Rectal smooth muscle tissue (tissue), 1 donor: Measurements from ENCODE around the gene DMD.

Experiments
- H3K27ac ChIP-seq: one replicate; pipeline ENCODE4 v1.7.0; 2013; ENCODE audit warnings: low read depth, low read length, inconsistent platforms
- H3K27me3 ChIP-seq: one replicate; pipeline ENCODE4 v1.7.0; 2013; ENCODE audit warnings: low read length; ENCODE audit not compliant: control insufficient read depth, insufficient read depth
- H3K36me3 ChIP-seq: one replicate; pipeline ENCODE4 v1.7.0; 2013; ENCODE audit warnings: low read length; ENCODE audit not compliant: control insufficient read depth, insufficient read depth
- H3K4me1 ChIP-seq: one replicate; pipeline ENCODE4 v1.7.0; 2013; ENCODE audit warnings: low read length; ENCODE audit not compliant: control insufficient read depth, insufficient read depth
- H3K4me3 ChIP-seq: one replicate; pipeline ENCODE4 v1.7.0; 2013; ENCODE audit warnings: low read length
- H3K9ac ChIP-seq: one replicate; pipeline ENCODE4 v1.7.0; 2013; ENCODE audit warnings: low read length

The DMD gene

GRCh38 chrX:31114858-31115257 is 2096.5 kb downstream of the DMD start:
- no peak overlapping the region for H3K4me3 ChIP-seq
- no peaks in the 10 kb centered on the region for H3K27me3 ChIP-seq
- no peaks in the 10 kb centered on the region for H3K36me3 ChIP-seq
- H3K27ac ChIP-seq: no peak overlapping the region
- no peak overlapping the region for H3K9ac ChIP-seq
- no peaks in the 10 kb centered on the region for H3K4me1 ChIP-seq

DNA sequence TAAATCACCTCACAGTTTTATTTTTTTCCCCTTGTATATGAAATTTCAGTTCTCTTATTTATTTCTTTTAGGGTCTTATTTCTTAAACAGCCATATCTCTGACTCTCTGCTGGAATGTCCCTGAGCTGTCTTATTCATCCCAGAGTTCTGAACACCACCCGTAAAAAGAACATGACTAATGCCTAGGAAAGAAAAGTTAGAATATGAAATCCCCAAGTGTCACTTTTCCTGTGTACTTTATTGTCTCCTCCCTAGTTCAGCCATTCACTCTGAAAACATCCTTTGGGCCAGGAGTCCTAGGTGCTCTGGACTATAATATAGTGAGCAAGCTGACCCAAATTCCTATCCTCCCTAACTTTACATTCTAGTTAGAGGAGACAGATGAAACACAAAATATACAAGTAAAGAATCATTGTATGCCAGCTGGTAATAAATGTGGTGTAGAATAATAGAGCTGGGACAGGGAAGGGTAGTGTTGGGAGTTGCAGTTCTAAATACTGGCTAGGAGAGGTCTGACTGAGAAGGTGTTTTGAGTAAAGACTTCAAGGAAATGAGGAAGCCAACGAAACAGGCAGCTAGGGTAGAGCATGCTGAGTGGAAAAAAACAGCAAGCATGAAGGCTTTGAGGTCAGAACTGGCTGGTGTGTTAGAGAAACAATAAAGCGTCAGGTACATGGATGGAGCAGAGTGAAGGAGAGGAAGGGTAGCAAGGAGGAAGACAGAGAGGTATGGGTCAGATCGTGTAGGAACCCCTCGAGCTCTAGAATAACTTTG is 2098.9 kb downstream of the DMD start:
- no peaks in the 10 kb centered on the region for H3K27me3 ChIP-seq
- H3K4me3 ChIP-seq: no peak overlapping the region

GRCh38 chrX:31110657-31111056 is 2100.7 kb downstream of the DMD start:
- Histone ChIP-seq H3K27me3 (no peaks in the 10 kb centered on the region), H3K9ac (no peak overlapping the region), H3K36me3 (no peaks in the 10 kb centered on the region), H3K27ac (no peak overlapping the region), H3K4me1 (no peaks in the 10 kb centered on the region), H3K4me3 (no peak overlapping the region)

More for the DNA sequence above, 2098.9 kb downstream of the DMD start:
- H3K36me3 ChIP-seq: no peaks in the 10 kb centered on the region
- no peak overlapping the region for H3K27ac ChIP-seq
- no peaks in the 10 kb centered on the region for H3K4me1 ChIP-seq
- H3K9ac ChIP-seq: no peak overlapping the region

- Histone ChIP-seq H3K27me3 (no peaks in the 10 kb centered on the region), H3K4me1 (no peaks in the 10 kb centered on the region), H3K27ac (no peak overlapping the region), H3K4me3 (no peak overlapping the region), H3K9ac (no peak overlapping the region), H3K36me3 (no peaks in the 10 kb centered on the region)
Observed at GRCh38 chrX:31099536-31100090, 2111.7 kb downstream of the DMD start.

GRCh38 chrX:31098079-31098478 is 2113.3 kb downstream of the DMD start:
- Histone ChIP-seq H3K4me3 (no peak overlapping the region), H3K36me3 (no peaks in the 10 kb centered on the region)

GRCh38 chrX:31093639-31093975 is 2117.7 kb downstream of the DMD start:
- Histone ChIP-seq H3K27me3 (no peaks in the 10 kb centered on the region), H3K4me3 (no peak overlapping the region), H3K4me1 (no peaks in the 10 kb centered on the region), H3K27ac (no peak overlapping the region), H3K36me3 (no peaks in the 10 kb centered on the region), H3K9ac (no peak overlapping the region)

More at GRCh38 chrX:31098079-31098478, 2113.3 kb downstream of the DMD start:
- Histone ChIP-seq H3K27ac (no peak overlapping the region), H3K4me1 (no peaks in the 10 kb centered on the region), H3K27me3 (no peaks in the 10 kb centered on the region), H3K9ac (no peak overlapping the region)

- Histone ChIP-seq H3K4me1 (no peaks in the 10 kb centered on the region), H3K9ac (no peak overlapping the region), H3K27ac (no peak overlapping the region), H3K4me3 (no peak overlapping the region), H3K27me3 (no peaks in the 10 kb centered on the region), H3K36me3 (no peaks in the 10 kb centered on the region)
Observed at GRCh38 chrX:31092970-31093638, 2118.2 kb downstream of the DMD start.

- Histone ChIP-seq H3K9ac (no peak overlapping the region), H3K36me3 (no peaks in the 10 kb centered on the region), H3K27me3 (no peaks in the 10 kb centered on the region), H3K4me1 (no peaks in the 10 kb centered on the region), H3K27ac (no peak overlapping the region), H3K4me3 (no peak overlapping the region)
Observed at GRCh38 chrX:31092476-31092875, 2118.9 kb downstream of the DMD start.

GRCh38 chrX:31091819-31092218 is 2119.5 kb downstream of the DMD start:
- Histone ChIP-seq H3K36me3 (no peaks in the 10 kb centered on the region), H3K4me3 (no peak overlapping the region), H3K27ac (no peak overlapping the region)

GRCh38 chrX:31074522-31074921 is 2136.8 kb downstream of the DMD start:
- H3K36me3 ChIP-seq: no peaks in the 10 kb centered on the region
- no peaks in the 10 kb centered on the region for H3K4me1 ChIP-seq
- no peak overlapping the region for H3K27ac ChIP-seq
- no peaks in the 10 kb centered on the region for H3K27me3 ChIP-seq
- H3K9ac ChIP-seq: no peak overlapping the region
- no peak overlapping the region for H3K4me3 ChIP-seq

More at GRCh38 chrX:31091819-31092218, 2119.5 kb downstream of the DMD start:
- Histone ChIP-seq H3K9ac (no peak overlapping the region), H3K27me3 (no peaks in the 10 kb centered on the region), H3K4me1 (no peaks in the 10 kb centered on the region)

DNA sequence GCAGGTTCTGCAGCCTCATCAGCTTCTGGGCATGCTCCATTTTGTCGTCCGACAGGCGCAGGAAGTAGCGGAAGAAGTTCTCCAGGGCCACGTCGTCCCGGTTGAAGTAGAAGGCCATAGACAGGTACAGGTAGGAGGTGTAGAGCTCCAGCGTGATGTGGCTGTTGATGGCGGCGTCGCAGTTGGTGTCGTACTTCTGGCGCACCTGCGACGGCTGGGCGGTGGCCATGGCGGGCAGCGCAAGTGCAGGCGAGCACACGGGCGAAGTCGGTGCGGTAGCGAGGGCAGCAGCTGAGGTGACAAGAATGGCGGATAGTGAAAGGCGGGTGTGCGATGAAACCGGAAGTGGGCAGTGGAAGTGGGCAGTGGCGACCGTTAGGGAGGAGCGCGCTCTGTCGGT is 2139.6 kb downstream of the DMD start, which contains the start of gene FTHL17:
Gene FTHL17, minus strand, starts transcription at position 317 of the 400 bp plus-strand sequence. Its CDS starts 88 bp downstream, at position 229.
- H3K36me3 ChIP-seq: no peaks in the 10 kb centered on the region
- no peaks in the 10 kb centered on the region for H3K4me1 ChIP-seq
- no peak within 1 kb of the TSS for H3K9ac ChIP-seq
- no peak within 1 kb of the TSS for H3K4me3 ChIP-seq
- H3K27ac ChIP-seq: no peak within 1 kb of the TSS
- no peaks in the 10 kb centered on the region for H3K27me3 ChIP-seq

DNA sequence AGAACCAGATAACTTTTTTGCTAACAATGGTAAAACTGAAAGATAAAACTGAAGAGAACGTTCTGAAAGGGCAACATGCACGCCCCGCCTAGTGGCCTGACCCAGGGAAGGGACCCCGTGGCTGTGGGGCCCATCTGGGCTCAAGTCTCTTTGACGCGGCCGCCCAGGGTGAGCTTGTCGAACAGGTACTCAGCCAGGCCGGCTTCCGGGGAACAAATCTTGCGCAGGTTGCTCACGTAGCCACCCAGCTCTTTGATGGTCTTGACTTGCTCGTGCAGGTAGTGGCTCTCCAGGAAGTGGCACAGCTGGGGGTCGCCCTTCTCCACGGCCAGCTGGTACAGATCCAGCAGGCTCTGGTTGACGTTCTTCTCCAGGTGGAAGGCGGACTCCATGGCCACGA is 2140.1 kb downstream of the DMD start:
- Histone ChIP-seq H3K27me3 (no peaks in the 10 kb centered on the region), H3K4me3 (no peak overlapping the region), H3K27ac (no peak overlapping the region), H3K36me3 (no peaks in the 10 kb centered on the region), H3K9ac (no peak overlapping the region), H3K4me1 (no peaks in the 10 kb centered on the region)
